Endothelial cell of umbilical vein (primary cell): ENCODE data around the gene CSNK1G1. TPM values are rescaled to one million over a fixed set of nuclear protein-coding genes. Genes with fewer than 3 reads are reported as not detected.

ENCODE experiments used
- BruUV-seq: library from RNA; stranded (reverse); fragments of 400-500 nt; replicated peaks from 2 replicates; lab custom pipeline; 2021; lab: Mats Ljungman, UMichigan
- CTCF ChIA-PET: fragments of 300-600, 350-600 bp; sonication (Branson Sonifier 250); formaldehyde crosslinking; loops from one replicate; lab custom pipeline; 2021; ENCODE audit warnings: antibody characterized with exemption, inconsistent platforms; lab: Charles Lee
- POLR2A ChIA-PET: fragments of 300-600, 350-600 bp; sonication (Branson Sonifier 250); formaldehyde crosslinking; loops from one replicate; lab custom pipeline; 2021; ENCODE audit warnings: antibody characterized with exemption, inconsistent platforms; lab: Charles Lee
- DNase-seq: peaks from one replicate; pipeline ENCODE4 v3.0.0-alpha.2; 2011; ENCODE audit warnings: low read depth, low spot score
- FAIRE-seq: peaks from 2 replicates; lab custom pipeline; 2011; peaks lifted over from hg19 to GRCh38; lab: Jason Lieb, UNC
- H2AFZ ChIP-seq: 2 replicates; pipeline ENCODE4 v1.6.0; 2012; ENCODE audit warnings: low read depth, low read length, control low read depth, inconsistent platforms
- H3K27ac ChIP-seq: 2 replicates; pipeline ENCODE4 v1.5.1; 2011; ENCODE audit warnings: low read depth, mild to moderate bottlenecking, control low read depth, low read length, moderate library complexity; ENCODE audit not compliant: insufficient read depth
- H3K27me3 ChIP-seq, 2 experiments: 2 replicates each; pipeline versions ENCODE4 v1.6.0 to v1.6.1; 2011; ENCODE audit warnings: low read length in 2 of 2, mixed read lengths in 1 of 2; ENCODE audit not compliant: control insufficient read depth in 2 of 2, insufficient read depth in 2 of 2
- H3K36me3 ChIP-seq, 2 experiments: 2 replicates in 1 of 2; 3 replicates in 1 of 2; pipeline ENCODE4 v1.5.1; 2011; ENCODE audit warnings: low read length in 2 of 2, mild to moderate bottlenecking in 1 of 2, moderate library complexity in 1 of 2; ENCODE audit not compliant: control insufficient read depth in 2 of 2, insufficient read depth in 2 of 2; ENCODE audit errors: extremely low read depth in 1 of 2
- H3K4me1 ChIP-seq: 3 replicates; pipeline ENCODE4 v1.5.1; 2011; ENCODE audit warnings: mild to moderate bottlenecking, low read length; ENCODE audit not compliant: control insufficient read depth, insufficient read depth; ENCODE audit errors: extremely low read depth
- H3K4me2 ChIP-seq: 2 replicates; pipeline ENCODE4 v1.6.1; 2011; ENCODE audit warnings: low read length, control low read depth, mixed read lengths; ENCODE audit not compliant: insufficient read depth
- H3K4me3 ChIP-seq, 3 experiments: fragments of 200-600 bp in 1 of 3; sonication (generic), shearing (Covaris generic) in 1 of 3; replicated peaks in 1 of 3; 2 replicates each; pipeline ENCODE4 v1.5.1; 2011 to 2016; ENCODE audit warnings: control low read depth in 3 of 3, low read length in 3 of 3, mild to moderate bottlenecking in 2 of 3, inconsistent platforms in 1 of 3, low read depth in 1 of 3, moderate library complexity in 1 of 3; ENCODE audit not compliant: insufficient read depth in 1 of 3
- H3K79me2 ChIP-seq: 2 replicates; pipeline ENCODE4 v1.6.0; 2012; ENCODE audit warnings: low read length, inconsistent platforms; ENCODE audit not compliant: control insufficient read depth, insufficient read depth
- H3K9ac ChIP-seq: replicated peaks from 2 replicates; pipeline ENCODE3; 2011; ENCODE audit warnings: low read length, control low read depth; ENCODE audit not compliant: insufficient read depth; ENCODE audit errors: extremely low read depth
- H3K9me1 ChIP-seq: replicated peaks from 3 replicates; pipeline ENCODE4 v1.6.0; 2011; ENCODE audit warnings: mild to moderate bottlenecking, low read length; ENCODE audit not compliant: control insufficient read depth, insufficient read depth; ENCODE audit errors: extremely low read depth
- H3K9me3 ChIP-seq: replicated peaks from 2 replicates; pipeline ENCODE4 v1.5.1; 2012; ENCODE audit warnings: low read length, inconsistent platforms; ENCODE audit not compliant: control insufficient read depth, insufficient read depth
- H4K20me1 ChIP-seq: replicated peaks from 2 replicates; pipeline ENCODE3; 2011; ENCODE audit warnings: mild to moderate bottlenecking, low read length; ENCODE audit not compliant: control insufficient read depth, insufficient read depth; ENCODE audit errors: extremely low read depth
- EZH2 ChIP-seq: IDR thresholded peaks from 2 replicates; pipeline ENCODE4 v1.6.1; 2012; ENCODE audit warnings: borderline replicate concordance, low read depth, mild to moderate bottlenecking, moderate library complexity, low read length, inconsistent platforms; ENCODE audit not compliant: severe bottlenecking
- FOS ChIP-seq: IDR thresholded peaks from 2 replicates; pipeline ENCODE4 v1.6.1; 2011; ENCODE audit warnings: mild to moderate bottlenecking, low read length, moderate library complexity, borderline replicate concordance; ENCODE audit not compliant: insufficient read depth
- GATA2 ChIP-seq: IDR thresholded peaks from 2 replicates; pipeline ENCODE4 v1.7.0; 2011; ENCODE audit warnings: low read depth, mild to moderate bottlenecking, moderate library complexity, mixed read lengths, low read length; ENCODE audit not compliant: insufficient read length, insufficient read depth
- JUN ChIP-seq: IDR thresholded peaks from 2 replicates; pipeline ENCODE4 v1.6.1; 2011; ENCODE audit warnings: borderline replicate concordance, low read depth; ENCODE audit not compliant: insufficient read length, insufficient read depth
- MYC ChIP-seq: IDR thresholded peaks from one replicate; pipeline ENCODE4 v1.6.1; 2011; ENCODE audit warnings: mild to moderate bottlenecking, low read depth, low read length
- POLR2A ChIP-seq: IDR thresholded peaks from 2 replicates; pipeline ENCODE4 v1.6.1; 2012; ENCODE audit warnings: low read depth, mild to moderate bottlenecking, control low read depth, low read length
- POLR2AphosphoS5 ChIP-seq: IDR thresholded peaks from 2 replicates; pipeline ENCODE4 v1.6.1; 2012; ENCODE audit warnings: low read depth, mild to moderate bottlenecking, control low read depth, low read length, moderate library complexity; ENCODE audit not compliant: insufficient read depth
- dilution Hi-C: fragments of 300-500 bp; cut with MboI; formaldehyde crosslinking; loops from one replicate; pipeline ENCODE4 v1.15.0; 2019; ENCODE audit warnings: low sequenced_read_pairs; ENCODE audit not compliant: extremely low pct_ligation_motif_present
- intact Hi-C: fragments of 100-400 bp; cut with micrococcal nuclease; formaldehyde crosslinking; loops from one replicate; pipeline ENCODE4 v1.10.0; 2022
- polyA plus RNA-seq, 4 experiments: library from polyadenylated mRNA; depleted of rRNA in 3 of 4; stranded (reverse) in 3 of 4; unstranded in 1 of 4; fragments of >200 nt; gene quantifications; 2 replicates each; pipeline versions ENCODE4 v1.2.1 to v1.2.3, GENCODE V29; 2011 to 2012; ENCODE audit warnings: missing spikeins in 1 of 4
- total RNA-seq: library from RNA; stranded (reverse); gene quantifications from 2 replicates; pipeline ENCODE4 v1.2.3, GENCODE V29; 2021
- TF ChIP-seq, protein P1 (sequence below): IDR thresholded peaks from 2 replicates; pipeline ENCODE4 v1.6.1; 2011; ENCODE audit not compliant: insufficient read depth, insufficient read length
- TF ChIP-seq, protein P2 (sequence below), 2 donors: IDR thresholded peaks; 1 replicate in 1 of 2; 2 replicates in 1 of 2; pipeline ENCODE4 v1.5.1; 2011; ENCODE audit warnings: low read length in 2 of 2, mild to moderate bottlenecking in 2 of 2, moderate library complexity in 2 of 2, control low read depth in 1 of 2, inconsistent platforms in 1 of 2, low read depth in 1 of 2; ENCODE audit not compliant: insufficient read depth in 1 of 2; ENCODE audit errors: extremely low read depth in 1 of 2

CSNK1G1 gene
- total and polyA plus RNA-seq, 2 donors (not counting 3 experiments of a cell fraction or from before 2014, with no cell fraction given) = 9.0 to 31.7 TPM

DNA sequence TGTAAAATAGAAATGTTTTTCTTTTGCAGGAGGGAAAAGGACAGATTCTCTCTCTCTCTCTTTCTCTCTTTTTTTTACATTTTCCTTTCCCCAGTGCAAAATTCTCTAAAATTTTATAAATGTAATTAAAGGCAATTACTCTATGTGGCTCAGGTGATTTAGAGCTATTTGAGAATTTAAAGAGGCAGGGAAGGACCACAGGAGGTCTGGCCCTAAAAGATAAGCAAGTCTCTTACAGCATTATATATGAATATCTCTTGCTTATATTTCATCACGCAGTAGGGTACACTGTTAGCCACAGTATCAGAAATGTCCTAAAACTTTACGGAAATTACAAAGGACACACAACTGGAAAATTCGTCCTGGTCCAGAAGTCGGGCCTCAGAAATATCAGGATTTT, 122.7 kb downstream of the CSNK1G1 start:
- H3K27me3 ChIP-seq = no peaks in the 10 kb centered on the region
- FAIRE-seq = no peak
- CTCF ChIA-PET = interaction anchor here (2.1 to 3.3 kb wide), 2 partner anchors 14 to 23 kb away, joined by 5 to 11 read pairs; no protein-coding TSS in a partner anchor

More for the DNA sequence above, 122.7 kb downstream of the CSNK1G1 start:
- peaks cover 3% of the 10 kb centered on the region for H4K20me1 ChIP-seq
- H3K4me1 ChIP-seq = peaks cover 6% of the 10 kb centered on the region
- H3K9me1 ChIP-seq = no peaks in the 10 kb centered on the region
- BruUV-seq = no TSS peak
- no peak overlapping the region for H3K4me3 ChIP-seq
- TF ChIP-seq POLR2AphosphoS5 (no peak), EZH2 (no peak), FOS (no peak), POLR2A (no peak), GATA2 (no peak), MYC (no peak), JUN (no peak)
- TF ChIP-seq, protein P1, sequence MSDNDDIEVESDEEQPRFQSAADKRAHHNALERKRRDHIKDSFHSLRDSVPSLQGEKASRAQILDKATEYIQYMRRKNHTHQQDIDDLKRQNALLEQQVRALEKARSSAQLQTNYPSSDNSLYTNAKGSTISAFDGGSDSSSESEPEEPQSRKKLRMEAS = no peak
- TF ChIP-seq, protein P2, sequence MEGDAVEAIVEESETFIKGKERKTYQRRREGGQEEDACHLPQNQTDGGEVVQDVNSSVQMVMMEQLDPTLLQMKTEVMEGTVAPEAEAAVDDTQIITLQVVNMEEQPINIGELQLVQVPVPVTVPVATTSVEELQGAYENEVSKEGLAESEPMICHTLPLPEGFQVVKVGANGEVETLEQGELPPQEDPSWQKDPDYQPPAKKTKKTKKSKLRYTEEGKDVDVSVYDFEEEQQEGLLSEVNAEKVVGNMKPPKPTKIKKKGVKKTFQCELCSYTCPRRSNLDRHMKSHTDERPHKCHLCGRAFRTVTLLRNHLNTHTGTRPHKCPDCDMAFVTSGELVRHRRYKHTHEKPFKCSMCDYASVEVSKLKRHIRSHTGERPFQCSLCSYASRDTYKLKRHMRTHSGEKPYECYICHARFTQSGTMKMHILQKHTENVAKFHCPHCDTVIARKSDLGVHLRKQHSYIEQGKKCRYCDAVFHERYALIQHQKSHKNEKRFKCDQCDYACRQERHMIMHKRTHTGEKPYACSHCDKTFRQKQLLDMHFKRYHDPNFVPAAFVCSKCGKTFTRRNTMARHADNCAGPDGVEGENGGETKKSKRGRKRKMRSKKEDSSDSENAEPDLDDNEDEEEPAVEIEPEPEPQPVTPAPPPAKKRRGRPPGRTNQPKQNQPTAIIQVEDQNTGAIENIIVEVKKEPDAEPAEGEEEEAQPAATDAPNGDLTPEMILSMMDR (IDR thresholded peaks at IDR 0.05; ENCODE audit: extremely low read depth in 1 of 2, insufficient read depth in 1 of 2, low read depth in 1 of 2, low read length in 2 of 2) = no peak
- POLR2A ChIA-PET = no interaction called here
- H3K9ac ChIP-seq = no peak overlapping the region
- no peak overlapping the region for H2AFZ ChIP-seq
- DNase-seq = no peak
- intact Hi-C loops (no loop called here), dilution Hi-C loops (no loop called here)
- H3K27ac ChIP-seq = no peak overlapping the region
- no peak overlapping the region for H3K4me2 ChIP-seq
- no peaks in the 10 kb centered on the region for H3K9me3 ChIP-seq
- H3K36me3 ChIP-seq = no peaks in the 10 kb centered on the region
- H3K79me2 ChIP-seq = peaks cover 2% of the 10 kb centered on the region
